ENCODE data around the gene PRKG1. TPM values are rescaled to one million over a fixed set of nuclear protein-coding genes. Genes with fewer than 3 reads are reported as not detected.

Gene PRKG1
- polyA plus RNA-seq, 4 donors: 0.45 to 7.4 (median 1.3) TPM

DNA sequence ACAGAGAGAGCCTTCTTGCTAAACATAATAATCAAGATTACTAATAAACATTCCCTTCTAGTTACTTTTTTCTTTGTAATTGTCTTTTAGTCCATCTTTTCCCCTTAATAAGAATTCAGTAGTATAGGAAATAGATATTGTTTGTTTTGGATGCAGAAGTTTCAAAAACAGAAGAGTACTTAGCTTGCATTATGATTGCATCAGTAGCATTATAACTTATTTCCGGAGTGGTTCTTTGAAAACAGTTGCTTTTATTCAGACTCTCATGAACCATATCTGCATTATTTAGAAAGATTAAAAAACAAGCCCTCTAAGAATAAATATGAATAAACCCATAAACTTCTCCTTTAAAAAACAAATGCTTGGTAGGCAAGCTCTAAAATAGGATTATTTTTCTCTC lies 1205.8 kb downstream of the PRKG1 start:
- DNase-seq (no peak), FAIRE-seq (no peak)
- 89 to 95% (median 94%) methylated on average over 1 of the region's 1 CpG for WGBS, 3 donors
- H3K36me3 ChIP-seq (ENCODE audit: control insufficient read depth in 3 of 3, insufficient read depth in 2 of 3, low read depth in 1 of 3, low read length in 3 of 3): no peaks in the 10 kb centered on the region
- peaks cover 0 to 3% of the 10 kb centered on the region in 2 donors for H3K9me3 ChIP-seq (ENCODE audit: control insufficient read depth in 2 of 2, insufficient read depth in 1 of 2, low read depth in 1 of 2, low read length in 1 of 2)
- no peak overlapping the region for H3K4me3 ChIP-seq (ENCODE audit: low read depth in 1 of 3, low read length in 3 of 3)
- no peak overlapping the region for H3K27ac ChIP-seq (ENCODE audit: low read depth in 1 of 3, low read length in 2 of 3)
- H3K4me1 ChIP-seq (ENCODE audit: control insufficient read depth in 3 of 3, insufficient read depth in 2 of 3, low read depth in 1 of 3, low read length in 2 of 3): no peaks in the 10 kb centered on the region
- H3K27me3 ChIP-seq (ENCODE audit: control insufficient read depth in 3 of 3, insufficient read depth in 3 of 3, low read length in 3 of 3): no peaks in the 10 kb centered on the region

DNA sequence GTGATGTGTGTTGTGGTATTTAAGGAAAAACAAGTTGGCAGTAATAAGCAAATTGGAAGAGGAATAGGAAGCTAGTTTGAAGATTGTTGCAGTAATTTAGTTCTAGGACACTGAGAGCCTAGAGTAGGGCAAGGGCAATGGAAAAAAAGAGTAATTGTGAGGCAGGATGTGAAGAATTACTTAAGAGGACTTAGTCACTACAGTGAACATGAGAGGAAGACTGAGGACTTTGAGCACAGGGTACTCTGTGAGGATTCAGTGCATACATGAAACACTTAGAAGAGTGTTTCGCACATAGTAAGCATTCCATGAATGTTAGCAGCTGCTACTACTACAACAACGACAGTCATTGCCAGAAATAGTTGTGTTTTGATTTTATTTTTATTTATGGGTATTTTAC lies 1208.9 kb downstream of the PRKG1 start:
- Histone ChIP-seq H3K4me3 (ENCODE audit: low read depth in 1 of 3, low read length in 3 of 3) (no peak overlapping the region), H3K36me3 (ENCODE audit: control insufficient read depth in 3 of 3, insufficient read depth in 2 of 3, low read depth in 1 of 3, low read length in 3 of 3) (no peaks in the 10 kb centered on the region), H3K9me3 (ENCODE audit: control insufficient read depth in 2 of 2, insufficient read depth in 1 of 2, low read depth in 1 of 2, low read length in 1 of 2) (peaks cover 0 to 3% of the 10 kb centered on the region in 2 donors), H3K27me3 (ENCODE audit: control insufficient read depth in 3 of 3, insufficient read depth in 3 of 3, low read length in 3 of 3) (no peaks in the 10 kb centered on the region), H3K4me1 (ENCODE audit: control insufficient read depth in 3 of 3, insufficient read depth in 2 of 3, low read depth in 1 of 3, low read length in 2 of 3) (peaks cover 0 to 8% (median 0%) of the 10 kb centered on the region in 3 donors), H3K27ac (ENCODE audit: low read depth in 1 of 3, low read length in 2 of 3) (no peak overlapping the region)
- FAIRE-seq (no peak), DNase-seq (no peak)
- WGBS, 3 donors: 74 to 93% (median 79%) methylated on average over 2 of the region's 2 CpGs

DNA sequence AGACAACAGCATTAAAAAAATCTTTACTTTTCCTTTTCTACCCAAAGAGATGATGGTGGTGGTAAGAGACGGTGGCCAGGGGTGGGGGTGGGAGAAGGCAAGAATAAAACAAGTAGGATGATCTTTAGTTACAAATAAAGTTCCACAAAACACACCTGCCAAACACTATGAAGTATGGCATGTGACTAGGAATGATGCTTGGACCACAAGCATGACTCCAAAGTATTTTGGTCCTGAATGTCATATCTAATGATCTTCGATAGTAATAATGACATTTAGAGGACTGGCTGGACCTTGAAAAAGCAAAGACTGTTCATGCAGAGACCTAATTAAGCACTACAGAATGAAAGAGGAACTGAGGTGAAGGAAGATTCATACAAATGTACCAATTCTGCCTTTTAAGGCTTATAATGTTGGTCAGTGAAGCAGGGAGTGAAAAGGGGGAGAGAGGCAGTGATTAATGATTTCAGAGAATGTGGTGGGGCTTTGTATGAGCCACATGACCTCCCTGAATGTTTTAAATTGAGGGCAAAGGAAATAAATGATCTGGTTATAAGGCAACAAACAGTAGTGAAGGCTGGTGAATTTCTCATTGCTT lies 1210.2 kb downstream of the PRKG1 start:
- Histone ChIP-seq H3K9me3 (ENCODE audit: control insufficient read depth in 2 of 2, insufficient read depth in 1 of 2, low read depth in 1 of 2, low read length in 1 of 2) (no peaks in the 10 kb centered on the region), H3K4me1 (ENCODE audit: control insufficient read depth in 3 of 3, insufficient read depth in 2 of 3, low read depth in 1 of 3, low read length in 2 of 3) (peaks cover 0 to 12% (median 0%) of the 10 kb centered on the region in 3 donors), H3K36me3 (ENCODE audit: control insufficient read depth in 3 of 3, insufficient read depth in 2 of 3, low read depth in 1 of 3, low read length in 3 of 3) (no peaks in the 10 kb centered on the region), H3K4me3 (ENCODE audit: low read depth in 1 of 3, low read length in 3 of 3) (no peak overlapping the region), H3K27me3 (ENCODE audit: control insufficient read depth in 3 of 3, insufficient read depth in 3 of 3, low read length in 3 of 3) (no peaks in the 10 kb centered on the region), H3K27ac (ENCODE audit: low read depth in 1 of 3, low read length in 2 of 3) (no peak overlapping the region)
- DNase-seq (no peak), FAIRE-seq (no peak)
- 85 to 92% (median 89%) methylated on average over 2 of the region's 2 CpGs for WGBS, 3 donors

DNA sequence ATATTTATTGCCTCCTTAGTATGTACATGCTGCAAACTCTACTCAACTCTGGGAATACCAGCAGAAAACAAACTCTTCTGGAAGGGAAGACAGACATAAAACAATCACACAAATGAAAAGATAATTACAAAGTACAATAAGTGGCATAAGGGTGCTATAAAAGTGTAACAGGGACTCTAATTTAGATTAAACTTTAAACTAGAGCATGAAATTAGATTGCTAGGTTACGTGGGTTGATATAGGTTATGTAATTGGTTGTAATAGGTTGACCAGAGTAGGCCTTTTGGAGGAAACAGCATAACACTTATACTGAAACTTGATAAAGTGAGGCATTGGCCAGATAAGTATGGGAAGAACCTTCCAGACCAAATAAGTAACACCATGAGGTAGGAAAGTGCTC lies 1213.6 kb downstream of the PRKG1 start:
- peak; percentile 96 for FAIRE-seq

DNA sequence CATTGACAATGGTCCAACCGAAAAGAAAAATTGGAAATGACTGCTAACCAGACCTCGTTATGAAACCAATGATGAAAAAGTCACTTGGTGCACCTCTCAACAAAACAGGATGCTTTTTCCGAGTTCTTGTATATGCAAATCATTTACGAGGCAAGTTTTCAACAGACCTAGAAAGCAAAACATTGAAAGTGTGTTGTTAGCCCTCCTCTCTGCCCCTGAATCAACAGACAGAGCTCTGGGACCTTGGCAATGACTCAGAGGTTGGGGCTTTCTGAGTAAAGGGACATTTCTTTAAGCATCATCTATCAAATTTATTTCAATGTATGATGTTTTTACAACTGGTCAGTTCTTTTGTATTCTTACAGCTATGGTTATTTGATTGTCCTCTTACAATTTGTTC lies 1223.5 kb downstream of the PRKG1 start:
- 83 to 86% (median 84%) methylated on average over 4 of the region's 4 CpGs for WGBS, 3 donors
- peaks cover 0 to 4% of the 10 kb centered on the region in 2 donors for H3K9me3 ChIP-seq (ENCODE audit: control insufficient read depth in 2 of 2, insufficient read depth in 1 of 2, low read depth in 1 of 2, low read length in 1 of 2)
- H3K27ac ChIP-seq (ENCODE audit: low read depth in 1 of 3, low read length in 2 of 3): no peak overlapping the region
- no peaks in the 10 kb centered on the region for H3K4me1 ChIP-seq (ENCODE audit: control insufficient read depth in 3 of 3, insufficient read depth in 2 of 3, low read depth in 1 of 3, low read length in 2 of 3)
- DNase-seq (no peak), FAIRE-seq (no peak)
- H3K36me3 ChIP-seq (ENCODE audit: control insufficient read depth in 3 of 3, insufficient read depth in 2 of 3, low read depth in 1 of 3, low read length in 3 of 3): no peaks in the 10 kb centered on the region
- H3K4me3 ChIP-seq (ENCODE audit: low read depth in 1 of 3, low read length in 3 of 3): no peak overlapping the region
- H3K27me3 ChIP-seq (ENCODE audit: control insufficient read depth in 3 of 3, insufficient read depth in 3 of 3, low read length in 3 of 3): no peaks in the 10 kb centered on the region

More for the DNA sequence above, 1213.6 kb downstream of the PRKG1 start:
- peak overlapping the region; percentile 2 to 41 (median 30) for H3K27ac ChIP-seq (ENCODE audit: low read depth in 1 of 3, low read length in 2 of 3)
- H3K27me3 ChIP-seq (ENCODE audit: control insufficient read depth in 3 of 3, insufficient read depth in 3 of 3, low read length in 3 of 3): no peaks in the 10 kb centered on the region
- H3K4me3 ChIP-seq (ENCODE audit: low read depth in 1 of 3, low read length in 3 of 3): no peak overlapping the region
- DNase-seq: peak; percentile 66 to 91
- no peaks in the 10 kb centered on the region for H3K9me3 ChIP-seq (ENCODE audit: control insufficient read depth in 2 of 2, insufficient read depth in 1 of 2, low read depth in 1 of 2, low read length in 1 of 2)
- 6 to 74% (median 45%) methylated on average over 1 of the region's 1 CpG for WGBS, 3 donors
- H3K36me3 ChIP-seq (ENCODE audit: control insufficient read depth in 3 of 3, insufficient read depth in 2 of 3, low read depth in 1 of 3, low read length in 3 of 3): no peaks in the 10 kb centered on the region
- peaks cover 0 to 12% (median 0%) of the 10 kb centered on the region in 3 donors for H3K4me1 ChIP-seq (ENCODE audit: control insufficient read depth in 3 of 3, insufficient read depth in 2 of 3, low read depth in 1 of 3, low read length in 2 of 3)

DNA sequence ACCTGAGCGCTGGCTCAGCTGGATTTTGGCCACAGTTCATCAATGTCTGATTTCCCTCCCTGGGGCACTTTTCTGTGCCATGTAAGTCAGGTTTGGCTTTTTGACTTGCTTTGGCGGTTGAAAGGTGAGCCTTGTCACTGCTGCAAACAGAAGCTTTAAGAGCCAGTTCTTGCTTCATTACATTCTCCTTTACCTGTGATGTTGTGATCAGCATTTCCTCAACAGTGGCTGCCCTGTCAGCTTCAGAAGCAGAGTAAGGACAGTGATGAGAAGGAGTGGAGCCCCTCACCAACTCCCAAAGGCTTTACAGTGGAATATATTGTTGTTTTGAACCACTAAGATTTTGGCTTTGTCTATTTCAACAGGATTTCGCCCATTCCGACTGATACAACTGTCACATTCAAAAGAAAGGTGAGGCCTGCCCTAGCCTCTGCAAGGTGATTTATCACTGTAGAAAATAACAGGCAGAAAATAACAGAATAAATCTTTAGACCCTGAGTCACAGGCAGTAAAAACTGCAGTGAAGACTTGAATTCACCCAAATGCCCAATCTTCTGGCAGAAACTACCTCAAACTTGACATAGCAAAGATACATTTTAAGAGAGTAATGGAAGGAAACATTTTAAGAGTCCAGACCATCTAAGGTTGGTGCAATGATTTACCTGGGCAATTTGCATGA lies 1226.5 kb downstream of the PRKG1 start:
- no peaks in the 10 kb centered on the region for H3K27me3 ChIP-seq (ENCODE audit: control insufficient read depth in 3 of 3, insufficient read depth in 3 of 3, low read length in 3 of 3)
- H3K36me3 ChIP-seq (ENCODE audit: control insufficient read depth in 3 of 3, insufficient read depth in 2 of 3, low read depth in 1 of 3, low read length in 3 of 3): no peaks in the 10 kb centered on the region
- FAIRE-seq (no peak), DNase-seq (no peak)
- 78 to 88% (median 85%) methylated on average over 4 of the region's 4 CpGs for WGBS, 3 donors
- H3K4me3 ChIP-seq (ENCODE audit: low read depth in 1 of 3, low read length in 3 of 3): no peak overlapping the region
- H3K4me1 ChIP-seq (ENCODE audit: control insufficient read depth in 3 of 3, insufficient read depth in 2 of 3, low read depth in 1 of 3, low read length in 2 of 3): no peaks in the 10 kb centered on the region
- H3K9me3 ChIP-seq (ENCODE audit: control insufficient read depth in 2 of 2, insufficient read depth in 1 of 2, low read depth in 1 of 2, low read length in 1 of 2): peaks cover 0 to 4% of the 10 kb centered on the region in 2 donors
- H3K27ac ChIP-seq (ENCODE audit: low read depth in 1 of 3, low read length in 2 of 3): no peak overlapping the region

DNA sequence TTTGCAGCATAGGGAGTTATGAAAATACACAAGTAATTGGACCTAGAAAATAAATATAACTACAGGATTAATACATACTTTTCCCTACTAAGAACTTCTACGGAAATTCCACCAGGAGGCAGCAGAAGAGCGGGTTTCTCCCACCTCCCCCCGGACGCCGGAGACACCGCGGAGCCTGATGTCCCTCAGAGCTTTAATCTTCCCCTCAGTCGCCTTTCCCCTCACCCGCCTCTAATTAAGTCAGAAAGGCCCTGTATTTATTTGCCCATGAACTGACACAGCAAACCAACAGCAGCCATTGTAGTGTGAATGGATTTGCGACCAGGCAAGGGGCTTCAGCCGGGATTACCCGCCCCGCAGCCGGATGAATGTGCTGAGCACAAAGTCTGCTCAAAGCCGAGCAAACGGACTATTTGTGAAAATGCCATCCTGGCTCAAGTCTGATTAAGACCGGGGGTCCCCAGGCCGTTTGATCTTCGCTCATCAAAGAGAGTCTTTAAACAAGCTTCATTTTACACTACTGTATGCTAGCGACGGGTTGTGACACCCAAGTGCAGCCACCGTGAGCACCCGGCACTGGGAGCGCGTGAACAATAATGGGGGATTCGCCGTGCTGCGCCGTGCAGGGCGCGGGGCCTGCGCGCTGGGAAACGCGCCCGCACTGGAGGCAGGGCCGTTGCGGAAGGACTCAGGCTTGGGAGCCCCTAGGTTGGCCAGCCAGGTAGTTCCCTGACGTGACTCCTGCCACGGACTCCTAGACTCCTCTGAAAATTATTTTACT lies 1234.2 kb downstream of the PRKG1 start:
- no peak for FAIRE-seq
- 4 to 5% (median 4%) methylated on average over 40 of the region's 40 CpGs for WGBS, 3 donors
- H3K27me3 ChIP-seq (ENCODE audit: control insufficient read depth in 3 of 3, insufficient read depth in 3 of 3, low read length in 3 of 3): peaks cover 0 to 16% (median 9%) of the 10 kb centered on the region in 3 donors

DNA sequence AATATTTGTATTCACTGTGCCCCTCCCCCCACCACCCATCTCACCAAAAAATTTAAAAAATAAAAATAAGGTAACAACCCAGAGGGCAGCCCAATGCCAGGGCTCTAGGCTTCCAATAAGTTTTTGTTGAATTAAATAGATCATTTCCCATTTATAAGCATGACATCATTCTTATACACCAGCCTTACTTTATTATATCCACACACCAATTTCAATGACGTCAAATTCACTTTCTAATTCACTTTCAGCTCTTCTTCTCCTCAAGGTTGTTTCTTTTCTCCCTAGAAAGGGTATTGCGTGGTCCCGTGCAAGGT lies 1238.6 kb downstream of the PRKG1 start:
- Histone ChIP-seq H3K27ac (ENCODE audit: low read depth in 1 of 3, low read length in 2 of 3) (no peak overlapping the region), H3K4me3 (ENCODE audit: low read depth in 1 of 3, low read length in 3 of 3) (peak overlapping the region in 1 of 3 donors; percentile 51), H3K4me1 (ENCODE audit: control insufficient read depth in 3 of 3, insufficient read depth in 2 of 3, low read depth in 1 of 3, low read length in 2 of 3) (peaks cover 0 to 7% (median 0%) of the 10 kb centered on the region in 3 donors), H3K36me3 (ENCODE audit: control insufficient read depth in 3 of 3, insufficient read depth in 2 of 3, low read depth in 1 of 3, low read length in 3 of 3) (no peaks in the 10 kb centered on the region), H3K9me3 (ENCODE audit: control insufficient read depth in 2 of 2, insufficient read depth in 1 of 2, low read depth in 1 of 2, low read length in 1 of 2) (no peaks in the 10 kb centered on the region), H3K27me3 (ENCODE audit: control insufficient read depth in 3 of 3, insufficient read depth in 3 of 3, low read length in 3 of 3) (peaks cover 0 to 38% (median 9%) of the 10 kb centered on the region in 3 donors)
- WGBS, 3 donors: 4 to 7% (median 5%) methylated on average over 3 of the region's 3 CpGs
- FAIRE-seq (no peak), DNase-seq (no peak)

More for the DNA sequence above, 1234.2 kb downstream of the PRKG1 start:
- Histone ChIP-seq H3K4me3 (ENCODE audit: low read depth in 1 of 3, low read length in 3 of 3) (peak overlapping the region in 2 of 3 donors; percentile 51 to 56), H3K4me1 (ENCODE audit: control insufficient read depth in 3 of 3, insufficient read depth in 2 of 3, low read depth in 1 of 3, low read length in 2 of 3) (peaks cover 0 to 4% (median 0%) of the 10 kb centered on the region in 3 donors), H3K9me3 (ENCODE audit: control insufficient read depth in 2 of 2, insufficient read depth in 1 of 2, low read depth in 1 of 2, low read length in 1 of 2) (no peaks in the 10 kb centered on the region), H3K27ac (ENCODE audit: low read depth in 1 of 3, low read length in 2 of 3) (no peak overlapping the region), H3K36me3 (ENCODE audit: control insufficient read depth in 3 of 3, insufficient read depth in 2 of 3, low read depth in 1 of 3, low read length in 3 of 3) (no peaks in the 10 kb centered on the region)
- DNase-seq: peak; percentile 54 to 81
